HCT116 (cell line): Measurements from ENCODE around the gene PCDH1. TPM values are rescaled to one million over a fixed set of nuclear protein-coding genes. Genes with fewer than 3 reads are reported as not detected.

Experiments
- ATAC-seq: fragments of 200-7000 bp; cut with Tn5 transposase; 2 replicates; pipeline ENCODE4 v1.9.1; 2020; ENCODE audit warnings: mild to moderate bottlenecking, moderate library complexity
- BruUV-seq: library from RNA; stranded (reverse); fragments of 400-500 nt; replicated peaks from 2 replicates; lab custom pipeline; 2021; lab: Mats Ljungman, UMichigan
- CTCF ChIA-PET: fragments of 300-600 bp; sonication (Branson Sonifier 250); formaldehyde crosslinking; loops from one replicate; lab custom pipeline; 2021; ENCODE audit warnings: antibody characterized with exemption; lab: Charles Lee
- POLR2A ChIA-PET: fragments of 300-600, 350-600 bp; sonication (Branson Sonifier 250); formaldehyde crosslinking; loops from one replicate; lab custom pipeline; 2021; ENCODE audit warnings: antibody characterized with exemption; lab: Charles Lee
- RAD21 ChIA-PET, 2 experiments: fragments of 300-600 bp; sonication (Branson Sonifier 250); formaldehyde crosslinking; loops; one replicate each; lab custom pipeline; 2023; ENCODE audit warnings: low total read pairs in 2 of 2; ENCODE audit not compliant: uncharacterized antibody in 2 of 2, unreplicated experiment in 2 of 2, low non-redundant PET in 1 of 2; lab: Charles Lee
- DNase-seq: peaks from one replicate; pipeline ENCODE4 v3.0.0-alpha.2; 2010; ENCODE audit warnings: low read depth, low spot score
- H2AFZ ChIP-seq: fragments of 200-600 bp; shearing (Covaris generic), sonication (generic); 2 replicates; pipeline ENCODE4 v1.6.1; 2017; ENCODE audit warnings: low read depth, mixed run types, mixed read lengths, antibody characterized with exemption, low read length; ENCODE audit not compliant: poor library complexity, severe bottlenecking
- H3K27ac ChIP-seq: 2 replicates; pipeline ENCODE4 v1.5.1; 2012; ENCODE audit warnings: low read depth, low read length
- H3K27me3 ChIP-seq: fragments of 200-600 bp; sonication (generic); 2 replicates; pipeline ENCODE4 v1.6.1; 2016; ENCODE audit warnings: mixed run types, low read length, mixed read lengths; ENCODE audit not compliant: insufficient read depth
- H3K36me3 ChIP-seq, 2 experiments: fragments of 200-500 bp in 1 of 2; fragments of 200-600 bp in 1 of 2; sonication (Bioruptor generic) in 1 of 2; sonication (generic) in 1 of 2; 2 replicates each; pipeline versions ENCODE4 v1.5.1 to v1.6.1; 2014 to 2016; ENCODE audit warnings: low read length in 2 of 2, inconsistent platforms in 1 of 2, mixed read lengths in 1 of 2, mixed run types in 1 of 2; ENCODE audit not compliant: insufficient read depth in 2 of 2, control insufficient read depth in 1 of 2
- H3K4me1 ChIP-seq, 2 experiments: fragments of 200-600 bp in 1 of 2; sonication (generic) in 1 of 2; 2 replicates each; pipeline versions ENCODE4 v1.5.1 to v1.6.1; 2012 to 2017; ENCODE audit warnings: low read length in 2 of 2, inconsistent platforms in 1 of 2, mild to moderate bottlenecking in 1 of 2, mixed read lengths in 1 of 2, mixed run types in 1 of 2, moderate library complexity in 1 of 2; ENCODE audit not compliant: insufficient read depth in 2 of 2, control insufficient read depth in 1 of 2
- H3K4me2 ChIP-seq: fragments of 200-600 bp; sonication (generic); 2 replicates; pipeline ENCODE4 v1.6.1; 2017; ENCODE audit warnings: mixed run types, low read length, mixed read lengths
- H3K4me3 ChIP-seq, 2 experiments: fragments of 200-600 bp in 1 of 2; sonication (generic) in 1 of 2; replicated peaks in 1 of 2; 2 replicates each; pipeline ENCODE4 v1.5.1; 2011 to 2016; ENCODE audit warnings: low read length in 2 of 2, control low read depth in 1 of 2, low read depth in 1 of 2, mild to moderate bottlenecking in 1 of 2, mixed read lengths in 1 of 2, mixed run types in 1 of 2
- H3K79me2 ChIP-seq: fragments of 200-600 bp; sonication (generic); 2 replicates; pipeline ENCODE4 v1.6.1; 2017; ENCODE audit warnings: mild to moderate bottlenecking, mixed run types, low read length, moderate library complexity, mixed read lengths; ENCODE audit not compliant: insufficient read depth
- H3K9ac ChIP-seq: fragments of 200-600 bp; sonication (generic); 2 replicates; pipeline ENCODE4 v1.6.1; 2016; ENCODE audit warnings: low read length, mixed read lengths
- H3K9me2 ChIP-seq: fragments of 200-600 bp; sonication (generic), shearing (Covaris generic); 2 replicates; pipeline ENCODE4 v1.6.1; 2017; ENCODE audit warnings: mixed run types, mild to moderate bottlenecking, moderate library complexity; ENCODE audit not compliant: insufficient read depth
- H3K9me3 ChIP-seq, 2 experiments: fragments of 200-500 bp in 1 of 2; fragments of 200-600 bp in 1 of 2; sonication (Bioruptor generic) in 1 of 2; sonication (generic) in 1 of 2; 2 replicates each; pipeline ENCODE4 v1.6.1; 2014 to 2017; ENCODE audit warnings: low read length in 2 of 2, mixed read lengths in 2 of 2, inconsistent platforms in 1 of 2, low read depth in 1 of 2, mild to moderate bottlenecking in 1 of 2, mixed run types in 1 of 2, moderate library complexity in 1 of 2; ENCODE audit not compliant: control insufficient read depth in 1 of 2, insufficient read depth in 1 of 2
- H4K20me1 ChIP-seq: fragments of 200-600 bp; sonication (generic), shearing (Covaris generic); 2 replicates; pipeline ENCODE4 v1.6.1; 2017; ENCODE audit warnings: mixed run types, mild to moderate bottlenecking, moderate library complexity; ENCODE audit not compliant: insufficient read depth
- CBX3 ChIP-seq: IDR thresholded peaks from 2 replicates; pipeline ENCODE4 v1.6.1; 2012; ENCODE audit warnings: low read depth
- CEBPB ChIP-seq: IDR thresholded peaks from 2 replicates; pipeline ENCODE4 v1.6.1; 2012; ENCODE audit warnings: low read depth
- CTCF ChIP-seq, 3 experiments: fragments of 200-600 bp in 1 of 3; sonication (generic) in 1 of 3; IDR thresholded peaks in 2 of 3; conservative IDR thresholded peaks in 1 of 3; 2 replicates each; pipeline ENCODE4 v1.5.1; 2012 to 2017; ENCODE audit warnings: low read depth in 2 of 3, low read length in 2 of 3, antibody characterized with exemption in 1 of 3, borderline replicate concordance in 1 of 3, control low read depth in 1 of 3, mild to moderate bottlenecking in 1 of 3, mixed read lengths in 1 of 3, mixed run types in 1 of 3, moderate library complexity in 1 of 3; ENCODE audit not compliant: insufficient read depth in 1 of 3
- POLR2AphosphoS5 ChIP-seq: IDR thresholded peaks from 2 replicates; pipeline ENCODE4 v1.6.1; 2011; ENCODE audit warnings: mild to moderate bottlenecking, low read depth, low read length, moderate library complexity
- RAD21 ChIP-seq: IDR thresholded peaks from 2 replicates; pipeline ENCODE4 v1.6.1; 2012; ENCODE audit warnings: low read depth, mild to moderate bottlenecking
- SIN3A ChIP-seq: IDR thresholded peaks from 2 replicates; pipeline ENCODE4 v1.6.1; 2012; ENCODE audit warnings: low read depth
- TCF7L2 ChIP-seq: IDR thresholded peaks from 2 replicates; pipeline ENCODE4 v1.7.0; 2011; ENCODE audit warnings: borderline replicate concordance, inconsistent platforms; ENCODE audit not compliant: insufficient read depth, insufficient read length; ENCODE audit errors: extremely low read depth
- ZFX ChIP-seq: fragments of 450-650 bp; IDR thresholded peaks from 2 replicates; pipeline ENCODE4 v1.6.1; 2017
- intact Hi-C: fragments of 100-400 bp; cut with micrococcal nuclease; formaldehyde crosslinking; loops from 2 replicates; pipeline ENCODE4 v1.10.0; 2022
- total RNA-seq: library from RNA; stranded (reverse); gene quantifications from one replicate; pipeline ENCODE4 v1.2.1, GENCODE V29; 2021; ENCODE audit not compliant: unreplicated experiment

Gene PCDH1
- total RNA-seq, 1 experiment from 2014 or later, result 24.2 TPM

GRCh38 chr5:141871870-141872269 lies 6.3 kb downstream of the PCDH1 start:
- DNase-seq (no peak), ATAC-seq (no peak)
- peaks cover 4% of the 10 kb centered on the region; the same call in 1 of the 2 replicates for H3K79me2 ChIP-seq
- no peak overlapping the region for H3K27ac ChIP-seq
- no peaks in the 10 kb centered on the region for H4K20me1 ChIP-seq
- H3K4me1 ChIP-seq, result peaks cover 28 to 71% of the 10 kb centered on the region in 2 experiments
- ChIA-PET RAD21 (no interaction called here), CTCF (no interaction called here), POLR2A (no interaction called here)
- H3K27me3 ChIP-seq, result no peaks in the 10 kb centered on the region
- H2AFZ ChIP-seq, result no peak overlapping the region
- BruUV-seq, result no TSS peak
- no peaks in the 10 kb centered on the region for H3K9me3 ChIP-seq
- H3K9ac ChIP-seq, result no peak overlapping the region
- TF ChIP-seq POLR2AphosphoS5 (no peak), TCF7L2 (no peak), SIN3A (no peak), ZFX (no peak)
- no peaks in the 10 kb centered on the region for H3K36me3 ChIP-seq
- intact Hi-C loops, result no loop called here
- no peak overlapping the region for H3K4me3 ChIP-seq
- peak overlapping the region; percentile 77 for H3K4me2 ChIP-seq
- H3K9me2 ChIP-seq, result no peaks in the 10 kb centered on the region

GRCh38 chr5:141870871-141871270 lies 7.3 kb downstream of the PCDH1 start:
- Histone ChIP-seq H3K9me2 (no peaks in the 10 kb centered on the region), H3K27me3 (no peaks in the 10 kb centered on the region), H3K4me2 (peak overlapping the region; percentile 77), H3K4me3 (peak overlapping the region in 1 of 2 experiments; percentile 33; a peak in 2 of 4 replicates), H3K36me3 (no peaks in the 10 kb centered on the region), H3K4me1 (peaks cover 37 to 75% of the 10 kb centered on the region in 2 experiments), H3K9ac (peak overlapping the region; percentile 7; the same call in 1 of the 2 replicates), H3K9me3 (no peaks in the 10 kb centered on the region), H3K27ac (no peak overlapping the region), H2AFZ (no peak overlapping the region), H3K79me2 (peaks cover 4% of the 10 kb centered on the region; the same call in 1 of the 2 replicates), H4K20me1 (no peaks in the 10 kb centered on the region)
- POLR2A ChIA-PET, result no interaction called here
- peak; percentile 54 for ATAC-seq
- TF ChIP-seq POLR2AphosphoS5 (no peak; the same call in 1 of the 2 replicates), CBX3 (no peak), CEBPB (no peak), CTCF (IDR thresholded peaks at IDR 0.05 in 2 of 3, conservative IDR thresholded peaks at IDR 0.05 in 1 of 3; ENCODE audit: borderline replicate concordance in 1 of 3, insufficient read depth in 1 of 3, low read depth in 2 of 3, low read length in 2 of 3) (no peak), RAD21 (no peak)
- no TSS peak for BruUV-seq
- RAD21 ChIA-PET, result no interaction called here
- DNase-seq, result no peak
- intact Hi-C loops, result no loop called here
- CTCF ChIA-PET, result interaction anchor here (1.3 kb wide), 1 partner anchor 8 kb away, joined by 3 read pairs; no protein-coding TSS in a partner anchor
